ENCODE results near the gene BAZ2B.
"Not testable (repeated sequence)": the region's sequence is repeated elsewhere in the genome, so short reads cannot be mapped to it uniquely, and the experiment has no call there.

DNA sequence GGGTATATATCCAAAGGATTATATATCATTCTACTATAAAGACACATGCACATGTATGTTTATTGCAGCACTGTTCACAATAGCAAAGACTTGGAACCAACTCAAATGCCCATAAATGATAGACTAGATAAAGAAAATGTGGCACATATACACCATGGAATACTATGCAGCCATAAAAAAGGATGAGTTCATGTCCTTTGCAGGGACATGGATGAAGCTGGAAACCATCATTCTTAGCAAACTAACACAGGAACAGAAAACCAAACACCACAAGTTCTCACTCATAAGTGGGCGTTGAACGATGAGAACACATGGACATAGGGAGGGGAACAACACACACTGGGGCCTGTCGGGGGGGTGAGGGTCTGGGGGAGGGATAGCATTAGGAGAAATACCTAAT is 254.7 kb downstream of the BAZ2B start:
- not testable (repeated sequence) for TF ChIP-seq CTCF (conservative IDR thresholded peaks at IDR 0.05; ENCODE audit: low read length); EZH2phosphoT487 (IDR thresholded peaks at IDR 0.05; ENCODE audit: borderline replicate concordance, low read depth, low read length)
